Thoracic aorta (tissue), 2 donors: ENCODE measurements around the gene SLC2A3. TPM values are rescaled to one million over a fixed set of nuclear protein-coding genes. Genes with fewer than 3 reads are reported as not detected.
"Not testable (repeated sequence)": the region's sequence is repeated elsewhere in the genome, so short reads cannot be mapped to it uniquely, and the experiment has no call there.

Experiments
- ATAC-seq: fragments of 150-250 bp; one replicate; pipeline ENCODE4 v1.8.0; 2017; ENCODE audit warnings: low read depth; ENCODE audit not compliant: insufficient number of reproducible peaks, low FRiP score
- DNase-seq: peaks from one replicate; pipeline ENCODE4 v3.0.0-alpha.2; 2020; ENCODE audit warnings: low spot score
- H3K27ac ChIP-seq, 2 donors: fragments of 200-600 bp; sonication (generic); 1 replicate in 1 of 2; 2 replicates in 1 of 2; pipeline ENCODE4 v1.5.1; 2016; ENCODE audit warnings: mild to moderate bottlenecking in 2 of 2, moderate library complexity in 2 of 2
- H3K27me3 ChIP-seq: fragments of 200-600 bp; sonication (generic); replicated peaks from 2 replicates; pipeline ENCODE4 v1.6.0; 2016; ENCODE audit warnings: mild to moderate bottlenecking; ENCODE audit not compliant: insufficient read depth
- H3K36me3 ChIP-seq: fragments of 200-600 bp; sonication (generic); one replicate; pipeline ENCODE4 v1.5.1; 2016
- H3K4me1 ChIP-seq, 2 donors: fragments of 200-600 bp; sonication (generic); 1 replicate in 1 of 2; 2 replicates in 1 of 2; pipeline versions ENCODE4 v1.5.1 to v1.6.0; 2016; ENCODE audit warnings: low read depth in 2 of 2, mild to moderate bottlenecking in 1 of 2; ENCODE audit not compliant: control insufficient read depth in 1 of 2
- H3K4me3 ChIP-seq: fragments of 200-600 bp; sonication (generic); 2 replicates; pipeline ENCODE4 v1.5.1; 2016; ENCODE audit warnings: mild to moderate bottlenecking
- H3K9me3 ChIP-seq: fragments of 200-600 bp; sonication (generic); 2 replicates; pipeline ENCODE4 v1.5.1; 2016
- CTCF ChIP-seq: fragments of 200-600 bp; sonication (generic); IDR thresholded peaks from one replicate; pipeline ENCODE4 v1.5.1; 2019; ENCODE audit warnings: antibody characterized with exemption
- total RNA-seq, 2 donors: library from RNA; depleted of rRNA; stranded (reverse); fragments of >200 nt; gene quantifications; one replicate each; pipeline versions ENCODE4 v1.1.0 to v1.2.3, GENCODE V29; 2016

Gene SLC2A3
- total RNA-seq, 2 donors from 2014 or later = 47.7 to 136 TPM

GRCh38 chr12:7905071-7905470 lies 30.9 kb downstream of the SLC2A3 start:
- Histone ChIP-seq H3K4me1 (no peaks in the 10 kb centered on the region), H3K27ac (no peak overlapping the region), H3K9me3 (no peaks in the 10 kb centered on the region), H3K4me3 (no peak overlapping the region), H3K27me3 (no peaks in the 10 kb centered on the region), H3K36me3 (no peaks in the 10 kb centered on the region)
- no peak for TF ChIP-seq CTCF
- no peak for ATAC-seq
- DNase-seq = no peak

GRCh38 chr12:7902416-7902815 lies 33.6 kb downstream of the SLC2A3 start:
- H3K27me3 ChIP-seq, H3K4me1 ChIP-seq, H3K27ac ChIP-seq, DNase-seq, H3K36me3 ChIP-seq, H3K9me3 ChIP-seq, H3K4me3 ChIP-seq, ATAC-seq: not testable (repeated sequence)

- Histone ChIP-seq H3K9me3 (no peaks in the 10 kb centered on the region), H3K27me3 (no peaks in the 10 kb centered on the region), H3K36me3 (no peaks in the 10 kb centered on the region), H3K4me1 (no peaks in the 10 kb centered on the region), H3K27ac (no peak overlapping the region), H3K4me3 (no peak overlapping the region)
- ATAC-seq (no peak), DNase-seq (no peak)
- TF ChIP-seq CTCF = no peak
Observed at GRCh38 chr12:7899755-7900154, 36.2 kb downstream of the SLC2A3 start.

- not testable (repeated sequence) for ATAC-seq, H3K36me3 ChIP-seq, H3K4me1 ChIP-seq, H3K27me3 ChIP-seq, H3K9me3 ChIP-seq, H3K27ac ChIP-seq, H3K4me3 ChIP-seq, DNase-seq
Observed at GRCh38 chr12:7896726-7897125, 39.3 kb downstream of the SLC2A3 start.

- Histone ChIP-seq H3K4me3 (no peak overlapping the region), H3K27me3 (no peaks in the 10 kb centered on the region), H3K9me3 (no peaks in the 10 kb centered on the region), H3K36me3 (no peaks in the 10 kb centered on the region), H3K27ac (no peak overlapping the region), H3K4me1 (peaks cover 0 to 5% of the 10 kb centered on the region in 2 donors)
- no peak for DNase-seq
- no peak for ATAC-seq
- no peak for TF ChIP-seq CTCF
Observed at GRCh38 chr12:7892186-7892980, 43.6 kb downstream of the SLC2A3 start.

- DNase-seq (no peak), ATAC-seq (no peak)
- H3K4me3 ChIP-seq = no peak overlapping the region
- TF ChIP-seq CTCF = no peak
- H3K27me3 ChIP-seq = no peaks in the 10 kb centered on the region
- H3K4me1 ChIP-seq = no peaks in the 10 kb centered on the region
- H3K36me3 ChIP-seq = no peaks in the 10 kb centered on the region
- no peaks in the 10 kb centered on the region for H3K9me3 ChIP-seq
- H3K27ac ChIP-seq = no peak overlapping the region
Observed at GRCh38 chr12:7884689-7885088, 51.3 kb downstream of the SLC2A3 start.

- not testable (repeated sequence) for ATAC-seq, H3K27me3 ChIP-seq, H3K4me3 ChIP-seq, H3K36me3 ChIP-seq, H3K27ac ChIP-seq, DNase-seq, H3K4me1 ChIP-seq, H3K9me3 ChIP-seq
Observed at GRCh38 chr12:7881736-7882120, 54.3 kb downstream of the SLC2A3 start.

- not testable (repeated sequence) for H3K27ac ChIP-seq, H3K4me3 ChIP-seq, H3K4me1 ChIP-seq, H3K36me3 ChIP-seq, DNase-seq, ATAC-seq, H3K27me3 ChIP-seq, H3K9me3 ChIP-seq
Observed at GRCh38 chr12:7880952-7881735, 54.8 kb downstream of the SLC2A3 start.
